ENCODE results near the gene SLC38A11.

SLC38A11 gene

GRCh38 chr2:164877169-164877568 is 78.2 kb downstream of the SLC38A11 start:
- no peaks in the 10 kb centered on the region for H3K79me2 ChIP-seq (ENCODE audit: insufficient read depth, low read length)
- no peaks in the 10 kb centered on the region for H3K4me1 ChIP-seq (ENCODE audit: insufficient read depth, low read length, poor library complexity, severe bottlenecking)

GRCh38 chr2:164875334-164876205 is 79.8 kb downstream of the SLC38A11 start:
- H3K36me3 ChIP-seq (ENCODE audit: insufficient read depth, low read length): no peaks in the 10 kb centered on the region
- H3K4me1 ChIP-seq (ENCODE audit: insufficient read depth, low read length, poor library complexity, severe bottlenecking): no peaks in the 10 kb centered on the region
- H4K20me1 ChIP-seq (ENCODE audit: insufficient read depth, low read length, poor library complexity, severe bottlenecking): no peaks in the 10 kb centered on the region
- H3K4me2 ChIP-seq (ENCODE audit: low read depth, low read length, poor library complexity, severe bottlenecking): no peak overlapping the region
- H3K79me2 ChIP-seq (ENCODE audit: insufficient read depth, low read length): no peaks in the 10 kb centered on the region
- no peaks in the 10 kb centered on the region for H3K27me3 ChIP-seq (ENCODE audit: insufficient read depth, low read length, poor library complexity, severe bottlenecking)
- no peaks in the 10 kb centered on the region for H3F3A ChIP-seq (ENCODE audit: low read depth)
- H3K9me2 ChIP-seq (replicated peaks; ENCODE audit: low read depth, low read length): no peaks in the 10 kb centered on the region
- TF ChIP-seq EZH2phosphoT487 (IDR thresholded peaks at IDR 0.05; ENCODE audit: borderline replicate concordance) (no peak), CTCF (conservative IDR thresholded peaks at IDR 0.05; ENCODE audit: low read length) (no peak)
- no peaks in the 10 kb centered on the region for H3K9me3 ChIP-seq (ENCODE audit: insufficient read depth, low read depth, low read length)
- H3K4me3 ChIP-seq (ENCODE audit: low read length, poor library complexity, severe bottlenecking): no peak overlapping the region
- no peak overlapping the region for H3K9ac ChIP-seq (ENCODE audit: low read depth, low read length, poor library complexity, severe bottlenecking)
- no peak overlapping the region for H2AFZ ChIP-seq (ENCODE audit: low read length)

More at GRCh38 chr2:164877169-164877568, 78.2 kb downstream of the SLC38A11 start:
- no peak for TF ChIP-seq CTCF (conservative IDR thresholded peaks at IDR 0.05; ENCODE audit: low read length)
- TF ChIP-seq EZH2phosphoT487 (IDR thresholded peaks at IDR 0.05; ENCODE audit: borderline replicate concordance): no peak
- no peaks in the 10 kb centered on the region for H4K20me1 ChIP-seq (ENCODE audit: insufficient read depth, low read length, poor library complexity, severe bottlenecking)
- H3K4me3 ChIP-seq (ENCODE audit: low read length, poor library complexity, severe bottlenecking): no peak overlapping the region
- H3K4me2 ChIP-seq (ENCODE audit: low read depth, low read length, poor library complexity, severe bottlenecking): no peak overlapping the region
- H3K36me3 ChIP-seq (ENCODE audit: insufficient read depth, low read length): no peaks in the 10 kb centered on the region
- H3K9me3 ChIP-seq (ENCODE audit: insufficient read depth, low read depth, low read length): no peaks in the 10 kb centered on the region
- no peaks in the 10 kb centered on the region for H3K9me2 ChIP-seq (replicated peaks; ENCODE audit: low read depth, low read length)
- no peaks in the 10 kb centered on the region for H3K27me3 ChIP-seq (ENCODE audit: insufficient read depth, low read length, poor library complexity, severe bottlenecking)
- H3K9ac ChIP-seq (ENCODE audit: low read depth, low read length, poor library complexity, severe bottlenecking): no peak overlapping the region
- H2AFZ ChIP-seq (ENCODE audit: low read length): no peak overlapping the region
- H3F3A ChIP-seq (ENCODE audit: low read depth): no peaks in the 10 kb centered on the region

- Histone ChIP-seq H3K36me3 (ENCODE audit: insufficient read depth, low read length) (no peaks in the 10 kb centered on the region), H3K4me2 (ENCODE audit: low read depth, low read length, poor library complexity, severe bottlenecking) (no peak overlapping the region), H3K9me3 (ENCODE audit: insufficient read depth, low read depth, low read length) (no peaks in the 10 kb centered on the region), H4K20me1 (ENCODE audit: insufficient read depth, low read length, poor library complexity, severe bottlenecking) (no peaks in the 10 kb centered on the region), H3K9me2 (replicated peaks; ENCODE audit: low read depth, low read length) (no peaks in the 10 kb centered on the region), H3K9ac (ENCODE audit: low read depth, low read length, poor library complexity, severe bottlenecking) (no peak overlapping the region), H3K4me3 (ENCODE audit: low read length, poor library complexity, severe bottlenecking) (no peak overlapping the region), H3K79me2 (ENCODE audit: insufficient read depth, low read length) (no peaks in the 10 kb centered on the region), H3K27me3 (ENCODE audit: insufficient read depth, low read length, poor library complexity, severe bottlenecking) (no peaks in the 10 kb centered on the region), H2AFZ (ENCODE audit: low read length) (no peak overlapping the region), H3K4me1 (ENCODE audit: insufficient read depth, low read length, poor library complexity, severe bottlenecking) (no peaks in the 10 kb centered on the region), H3F3A (ENCODE audit: low read depth) (no peaks in the 10 kb centered on the region)
- no peak for TF ChIP-seq CTCF (conservative IDR thresholded peaks at IDR 0.05; ENCODE audit: low read length)
- no peak for TF ChIP-seq EZH2phosphoT487 (IDR thresholded peaks at IDR 0.05; ENCODE audit: borderline replicate concordance)
Observed at GRCh38 chr2:164873210-164873908, 82.0 kb downstream of the SLC38A11 start.

Measured in Loucy (cell line).